Activated B cell treated with CpG ODN at 0.5 μM for 24 hours (primary cell): ENCODE measurements around the gene CMTM4. TPM values are rescaled to one million over a fixed set of nuclear protein-coding genes. Genes with fewer than 3 reads are reported as not detected.

ENCODE experiments used
- ATAC-seq: fragments of 200-7000 bp; cut with Tn5 transposase; one replicate; pipeline ENCODE4 v1.10.0; 2021; ENCODE audit warnings: low read depth, mild to moderate bottlenecking, moderate library complexity
- CTCF ChIA-PET: fragments of 350-600 bp; sonication (Branson Sonifier 250); formaldehyde crosslinking; loops from one replicate; lab custom pipeline; 2021; ENCODE audit warnings: antibody characterized with exemption; lab: Charles Lee
- POLR2A ChIA-PET: fragments of 350-600 bp; sonication (Branson Sonifier 250); formaldehyde crosslinking; loops from one replicate; lab custom pipeline; 2021; ENCODE audit warnings: antibody characterized with exemption; lab: Charles Lee
- DNase-seq: peaks from one replicate; pipeline ENCODE4 v3.0.0; 2022
- H3K27ac Mint-ChIP-seq: one replicate; pipeline ENCODE4 v1.8.0; 2020; ENCODE audit warnings: mixed read lengths
- H3K27me3 Mint-ChIP-seq: one replicate; pipeline ENCODE4 v1.8.0; 2021; ENCODE audit warnings: mixed read lengths
- H3K36me3 Mint-ChIP-seq: one replicate; pipeline ENCODE4 v1.8.0; 2021; ENCODE audit warnings: low read depth, mixed read lengths
- H3K4me1 Mint-ChIP-seq: one replicate; pipeline ENCODE4 v1.8.0; 2021; ENCODE audit warnings: mixed read lengths
- H3K4me3 Mint-ChIP-seq: one replicate; pipeline ENCODE4 v1.8.0; 2020; ENCODE audit warnings: mild to moderate bottlenecking, mixed read lengths
- H3K9me3 Mint-ChIP-seq: one replicate; pipeline ENCODE4 v1.8.0; 2020; ENCODE audit warnings: mixed read lengths
- intact Hi-C: fragments of 100-400 bp; cut with micrococcal nuclease; formaldehyde crosslinking; loops from one replicate; pipeline ENCODE4 v1.15.1; 2024
- total RNA-seq: library from RNA; stranded (reverse); gene quantifications from 2 replicates; pipeline ENCODE4 v1.2.3, GENCODE V29; 2022
- TF ChIP-seq, protein P1 (sequence below): fragments of 200-600 bp; IDR thresholded peaks from one replicate; pipeline ENCODE4 v1.8.0; 2022; ENCODE audit warnings: antibody characterized with exemption, mild to moderate bottlenecking

Gene CMTM4
- 0.29 and 0.38 TPM in 2 replicates for total RNA-seq

DNA sequence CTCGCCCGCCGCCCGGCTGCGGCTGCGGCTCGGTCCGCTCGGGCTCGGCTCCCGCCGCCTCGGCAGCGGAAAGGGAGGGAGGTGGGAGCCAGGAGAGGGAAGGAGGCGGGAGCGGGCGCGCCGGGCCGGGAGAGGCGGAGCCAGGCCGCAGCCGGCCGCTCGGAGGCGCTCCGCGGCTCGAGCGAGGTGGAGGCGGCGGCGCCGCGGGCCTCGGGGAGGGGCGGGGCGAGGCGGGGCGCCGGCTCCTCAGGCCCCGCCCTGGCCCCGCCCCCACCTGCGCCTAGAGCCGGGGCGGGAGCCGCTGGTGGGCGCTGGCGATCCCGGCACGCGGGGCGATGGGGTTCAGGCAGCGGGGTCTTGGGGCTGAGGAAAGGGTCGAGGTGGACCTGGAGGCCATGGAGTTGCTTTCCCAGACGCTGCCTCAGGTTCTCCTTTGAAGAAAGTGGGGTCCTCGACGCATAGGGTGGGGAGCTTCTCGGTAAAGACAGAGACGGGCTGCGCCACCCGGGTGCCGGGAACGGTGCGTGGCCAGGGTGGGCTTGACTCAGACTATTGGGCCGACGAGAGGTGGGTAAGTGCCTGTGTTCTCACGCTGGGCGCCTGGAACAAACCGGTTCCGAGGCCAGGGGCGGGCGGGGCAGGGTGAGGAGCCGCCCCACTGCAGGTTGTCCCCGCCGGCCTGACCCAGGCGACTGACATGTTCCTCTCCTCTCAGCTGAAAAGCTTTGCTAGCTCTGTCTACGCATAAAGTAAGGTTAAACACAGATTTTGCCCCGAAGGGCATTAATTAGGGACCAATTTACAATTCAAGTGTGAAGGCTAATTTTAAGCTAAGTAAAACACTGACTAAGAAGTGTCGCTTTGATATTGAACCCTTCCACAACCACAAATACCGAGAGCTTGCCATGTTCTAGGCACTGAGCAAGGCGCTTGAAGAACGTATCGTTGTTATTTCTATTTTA lies at the start of gene CMTM4:
TSS of gene CMTM4 (minus strand) at position 75 of the 962 bp plus-strand sequence. CDS start 218 bp downstream, outside the sequence.
- H3K4me3 Mint-ChIP-seq: peak within 1 kb of the TSS; percentile 80
- intact Hi-C loops: loop anchor here (1.0 kb wide), 2 partner anchors 54 to 89 kb away; partner anchors contain the start of gene DYNC1LI2
- H3K27me3 Mint-ChIP-seq: peaks cover 16% of the 10 kb centered on the region

DNA sequence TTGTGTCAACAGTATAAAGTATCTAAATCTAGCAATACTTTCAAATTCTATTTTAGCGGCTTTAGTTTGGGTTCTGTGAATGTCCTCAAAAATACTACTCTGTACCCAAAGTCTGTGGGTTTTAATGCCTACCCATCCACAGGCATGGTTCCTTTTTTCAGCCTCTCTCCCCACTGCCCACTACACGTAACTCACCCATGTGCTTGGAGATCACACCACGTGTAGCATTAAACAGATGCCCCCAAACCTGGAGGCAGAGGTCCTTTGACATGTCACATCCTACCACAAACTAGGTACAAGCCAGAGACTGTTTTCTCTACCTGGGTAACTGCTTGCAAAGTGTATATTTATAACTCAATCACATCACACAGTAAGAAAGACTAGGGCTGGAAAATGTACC lies 49.5 kb upstream of the CMTM4 start:
- Mint-ChIP-seq H3K27ac (no peak overlapping the region), H3K4me1 (peaks cover 29% of the 10 kb centered on the region), H3K4me3 (no peak overlapping the region), H3K9me3 (no peaks in the 10 kb centered on the region), H3K27me3 (no peaks in the 10 kb centered on the region), H3K36me3 (peaks cover 63% of the 10 kb centered on the region)
- intact Hi-C loops: no loop called here
- CTCF ChIA-PET: no interaction called here
- TF ChIP-seq, protein P1, sequence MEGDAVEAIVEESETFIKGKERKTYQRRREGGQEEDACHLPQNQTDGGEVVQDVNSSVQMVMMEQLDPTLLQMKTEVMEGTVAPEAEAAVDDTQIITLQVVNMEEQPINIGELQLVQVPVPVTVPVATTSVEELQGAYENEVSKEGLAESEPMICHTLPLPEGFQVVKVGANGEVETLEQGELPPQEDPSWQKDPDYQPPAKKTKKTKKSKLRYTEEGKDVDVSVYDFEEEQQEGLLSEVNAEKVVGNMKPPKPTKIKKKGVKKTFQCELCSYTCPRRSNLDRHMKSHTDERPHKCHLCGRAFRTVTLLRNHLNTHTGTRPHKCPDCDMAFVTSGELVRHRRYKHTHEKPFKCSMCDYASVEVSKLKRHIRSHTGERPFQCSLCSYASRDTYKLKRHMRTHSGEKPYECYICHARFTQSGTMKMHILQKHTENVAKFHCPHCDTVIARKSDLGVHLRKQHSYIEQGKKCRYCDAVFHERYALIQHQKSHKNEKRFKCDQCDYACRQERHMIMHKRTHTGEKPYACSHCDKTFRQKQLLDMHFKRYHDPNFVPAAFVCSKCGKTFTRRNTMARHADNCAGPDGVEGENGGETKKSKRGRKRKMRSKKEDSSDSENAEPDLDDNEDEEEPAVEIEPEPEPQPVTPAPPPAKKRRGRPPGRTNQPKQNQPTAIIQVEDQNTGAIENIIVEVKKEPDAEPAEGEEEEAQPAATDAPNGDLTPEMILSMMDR: no peak
- POLR2A ChIA-PET: interaction anchor here (0.5 kb wide), 1 partner anchor 11 kb away, joined by 8 read pairs; no protein-coding TSS in a partner anchor
- DNase-seq (no peak), ATAC-seq (no peak)

More for the DNA sequence above, at the start of gene CMTM4:
- POLR2A ChIA-PET: interaction anchor here (0.7 to 0.9 kb wide), 2 partner anchors 19 to 133 kb away, joined by 3 read pairs; partner anchors contain the start of gene NAE1
- TF ChIP-seq, protein P1: no peak
- H3K27ac Mint-ChIP-seq: no peak within 1 kb of the TSS
- H3K4me1 Mint-ChIP-seq: peaks cover 15% of the 10 kb centered on the region
- no peaks in the 10 kb centered on the region for H3K36me3 Mint-ChIP-seq
- CTCF ChIA-PET: interaction anchor here (0.7 to 0.9 kb wide), 2 partner anchors 36 to 55 kb away, joined by 3 to 4 read pairs; partner anchors contain the start of gene DYNC1LI2
- ATAC-seq (peak; percentile 96), DNase-seq (peak; percentile 76)
- H3K9me3 Mint-ChIP-seq: no peaks in the 10 kb centered on the region

DNA sequence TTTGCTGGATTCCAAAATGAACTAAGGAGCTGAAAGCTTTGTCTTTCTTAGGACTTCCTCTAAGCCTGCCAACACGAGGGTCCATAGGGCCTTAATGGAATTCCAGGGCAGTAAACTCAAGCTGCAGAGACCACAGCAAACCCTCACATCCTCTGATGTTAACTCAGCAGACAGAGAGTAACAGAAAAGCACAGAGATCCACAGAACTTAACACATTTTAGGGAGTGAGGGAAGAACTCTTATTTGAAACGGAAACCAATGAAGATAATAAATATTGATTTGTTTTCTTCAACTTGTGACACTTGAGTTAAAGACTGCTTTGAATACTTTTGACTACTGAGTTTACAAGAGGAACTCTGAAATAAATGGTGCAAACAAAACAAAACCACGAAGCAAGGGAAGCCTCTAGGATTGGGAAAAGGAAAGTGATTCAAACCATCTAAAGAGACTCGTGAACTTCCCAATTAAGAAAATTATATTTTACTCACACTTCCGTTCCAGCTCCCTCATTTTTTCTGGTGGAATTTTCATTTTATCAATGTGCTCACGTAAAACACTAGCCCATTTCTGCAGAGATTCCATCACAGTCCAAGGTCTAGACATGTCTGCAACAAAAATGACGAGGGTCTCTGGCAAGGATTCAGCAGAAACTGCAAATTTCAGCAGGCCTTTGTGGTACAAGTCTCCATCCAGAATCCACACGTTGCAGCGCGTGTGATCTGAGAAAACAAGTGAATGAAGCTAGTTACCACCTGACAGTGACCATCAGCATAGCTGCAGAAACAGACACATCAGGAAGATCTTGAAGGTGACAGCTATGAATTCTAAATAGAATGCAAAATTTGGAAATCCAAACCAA lies 45.6 kb upstream of the CMTM4 start:
- POLR2A ChIA-PET: no interaction called here
- Mint-ChIP-seq H3K27me3 (no peaks in the 10 kb centered on the region), H3K36me3 (peaks cover 70% of the 10 kb centered on the region), H3K4me3 (no peak overlapping the region), H3K9me3 (no peaks in the 10 kb centered on the region), H3K27ac (no peak overlapping the region), H3K4me1 (peaks cover 9% of the 10 kb centered on the region)
- intact Hi-C loops: loop anchor here (2.0 kb wide), 1 partner anchor 179 kb away; no protein-coding TSS in a partner anchor
- CTCF ChIA-PET: interaction anchor here (2.1 to 2.9 kb wide), 2 partner anchors 15 to 335 kb away, joined by 8 to 15 read pairs; no protein-coding TSS in a partner anchor
- TF ChIP-seq, protein P1: no peak
- ATAC-seq: no peak
- no peak for DNase-seq

DNA sequence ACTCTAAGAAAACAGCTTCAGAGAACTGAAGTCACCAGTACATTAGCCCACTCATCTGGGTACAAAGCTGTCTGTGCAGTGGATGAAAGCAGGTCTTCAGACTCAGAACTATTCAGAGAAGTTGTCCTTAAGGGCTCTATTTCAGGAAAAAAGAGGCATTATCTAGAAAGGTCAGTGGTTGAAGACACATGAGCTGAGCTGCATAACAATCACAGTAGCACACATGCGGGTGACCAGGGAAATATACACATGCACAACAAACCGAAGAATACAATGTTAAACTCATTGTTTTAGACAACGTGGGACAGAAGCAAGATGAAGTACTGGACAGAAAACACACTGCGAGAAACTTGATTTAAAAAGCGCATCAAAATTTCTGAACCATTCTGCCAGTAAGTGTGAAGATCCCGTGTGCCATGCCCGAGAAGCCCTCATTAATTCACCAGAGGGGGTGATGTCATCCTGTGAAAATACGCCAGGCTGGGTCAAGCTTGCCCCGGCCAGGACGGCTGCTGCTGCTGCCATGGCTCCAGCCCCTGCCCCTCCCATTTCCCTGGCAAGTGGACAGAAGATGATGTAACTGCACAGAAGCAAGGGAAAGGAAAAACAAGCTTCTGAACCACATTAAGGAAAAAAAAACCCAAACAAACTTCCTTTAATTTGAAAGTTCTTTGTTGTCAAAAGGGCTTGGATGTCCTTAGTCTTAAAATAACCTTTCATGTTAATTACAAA lies 44.8 kb upstream of the CMTM4 start:
- Mint-ChIP-seq H3K9me3 (no peaks in the 10 kb centered on the region), H3K4me3 (no peak overlapping the region), H3K36me3 (peaks cover 67% of the 10 kb centered on the region), H3K27me3 (no peaks in the 10 kb centered on the region), H3K4me1 (peaks cover 6% of the 10 kb centered on the region), H3K27ac (no peak overlapping the region)
- DNase-seq: no peak
- CTCF ChIA-PET: interaction anchor here (1.2 to 2.9 kb wide), 4 partner anchors 7 to 335 kb away, joined by 3 to 15 read pairs (median 6); no protein-coding TSS in a partner anchor
- POLR2A ChIA-PET: no interaction called here
- ATAC-seq: no peak
- TF ChIP-seq, protein P1: no peak
- intact Hi-C loops: loop anchor here (2.0 kb wide), 1 partner anchor 179 kb away; no protein-coding TSS in a partner anchor
